Liver (tissue), 9 donors: Measurements from ENCODE around the gene CCM2L. TPM values are rescaled to one million over a fixed set of nuclear protein-coding genes. Genes with fewer than 3 reads are reported as not detected.

Experiments
- DNase-seq: peaks from one replicate; pipeline ENCODE4 v3.0.0-alpha.2; 2017; ENCODE audit warnings: low spot score
- H3K27ac ChIP-seq, 2 donors: one replicate each; pipeline ENCODE4 v1.7.0; 2013; ENCODE audit warnings: inconsistent platforms in 2 of 2, low read length in 2 of 2, control low read depth in 1 of 2, low read depth in 1 of 2, mild to moderate bottlenecking in 1 of 2
- H3K27me3 ChIP-seq, 4 donors: one replicate each; pipeline versions ENCODE4 v1.6.1 to v1.7.0; 2013; ENCODE audit warnings: low read length in 3 of 4, inconsistent platforms in 1 of 4, mild to moderate bottlenecking in 1 of 4, moderate library complexity in 1 of 4; ENCODE audit not compliant: control insufficient read depth in 4 of 4, insufficient read depth in 4 of 4
- H3K36me3 ChIP-seq, 4 donors: one replicate each; pipeline versions ENCODE4 v1.6.1 to v1.7.0; 2013; ENCODE audit warnings: low read length in 3 of 4, mild to moderate bottlenecking in 3 of 4, low read depth in 1 of 4, moderate library complexity in 1 of 4; ENCODE audit not compliant: control insufficient read depth in 4 of 4, insufficient read depth in 3 of 4
- H3K4me1 ChIP-seq, 4 donors: one replicate each; pipeline versions ENCODE4 v1.6.1 to v1.7.0; 2013; ENCODE audit warnings: low read length in 3 of 4, mild to moderate bottlenecking in 3 of 4, moderate library complexity in 1 of 4; ENCODE audit not compliant: control insufficient read depth in 4 of 4, insufficient read depth in 4 of 4
- H3K4me3 ChIP-seq, 3 donors: one replicate each; pipeline versions ENCODE4 v1.6.1 to v1.7.0; 2013; ENCODE audit warnings: low read length in 3 of 3, control low read depth in 1 of 3, low read depth in 1 of 3, mild to moderate bottlenecking in 1 of 3
- H3K9ac ChIP-seq, 2 donors: one replicate each; pipeline ENCODE4 v1.7.0; 2013; ENCODE audit warnings: low read length in 2 of 2, mild to moderate bottlenecking in 2 of 2, moderate library complexity in 2 of 2, control low read depth in 1 of 2, low read depth in 1 of 2
- H3K9me3 ChIP-seq, 4 donors: one replicate each; pipeline versions ENCODE4 v1.6.1 to v1.7.0; 2013; ENCODE audit warnings: low read length in 3 of 4; ENCODE audit not compliant: control insufficient read depth in 4 of 4
- FOXA2 ChIP-seq: IDR thresholded peaks from 2 replicates; pipeline ENCODE4 v1.6.1; 2016; ENCODE audit warnings: antibody characterized with exemption
- GABPA ChIP-seq, 2 donors: IDR thresholded peaks in 1 of 2; conservative IDR thresholded peaks in 1 of 2; 2 replicates each; pipeline ENCODE4 v1.6.1; 2016; ENCODE audit warnings: antibody characterized with exemption in 2 of 2, mild to moderate bottlenecking in 1 of 2, moderate library complexity in 1 of 2
- HNF4G ChIP-seq: IDR thresholded peaks from 2 replicates; pipeline ENCODE4 v1.6.1; 2016; ENCODE audit warnings: antibody characterized with exemption
- JUND ChIP-seq, 2 donors: IDR thresholded peaks; 2 replicates each; pipeline ENCODE4 v1.6.1; 2016; ENCODE audit warnings: antibody characterized with exemption in 2 of 2
- RAD21 ChIP-seq, 2 donors: IDR thresholded peaks; 2 replicates each; pipeline ENCODE4 v1.6.1; 2016; ENCODE audit warnings: antibody characterized with exemption in 2 of 2, mild to moderate bottlenecking in 2 of 2
- RXRA ChIP-seq, 2 donors: IDR thresholded peaks; 2 replicates each; pipeline ENCODE4 v1.6.1; 2017 to 2018; ENCODE audit warnings: antibody characterized with exemption in 2 of 2, mild to moderate bottlenecking in 1 of 2
- YY1 ChIP-seq: IDR thresholded peaks from 2 replicates; pipeline ENCODE4 v1.6.1; 2016; ENCODE audit warnings: antibody characterized with exemption, mild to moderate bottlenecking
- WGBS: extraction: QIAGEN DNeasy Blood & Tissue Kit; methylation state at CpG from one replicate; pipeline ENCODE4 v1.1.7; 2013; 5-methylcytosine and 5-hydroxymethylcytosine counted together
- polyA plus RNA-seq, 2 donors: library from polyadenylated mRNA; stranded (reverse) in 1 of 2; unstranded in 1 of 2; fragments of 200-250 nt in 1 of 2; fragments of >200 nt in 1 of 2; fragmentation: Nextera tagmentation in 1 of 2; extraction: Ambion mirVana in 1 of 2; gene quantifications; one replicate each; pipeline versions ENCODE4 v1.2.1 to v1.2.3, GENCODE V29; 2013 to 2015
- total RNA-seq, 2 donors: library from RNA; depleted of rRNA; stranded (reverse); fragments of >200 nt; gene quantifications; one replicate each; pipeline ENCODE4 v1.2.3, GENCODE V29; 2014
- TF ChIP-seq, protein P1 (sequence below): IDR thresholded peaks from 2 replicates; pipeline ENCODE4 v1.6.1; 2016; ENCODE audit warnings: antibody characterized with exemption
- TF ChIP-seq, protein P2 (sequence below): IDR thresholded peaks from 2 replicates; pipeline ENCODE4 v1.6.1; 2016; ENCODE audit warnings: antibody characterized with exemption
- TF ChIP-seq, protein P3 (sequence below): fragments of 150-350 bp; IDR thresholded peaks from 2 replicates; pipeline ENCODE4 v1.5.1; 2017; ENCODE audit warnings: improper control_type of control experiment, low read depth, low read length; ENCODE audit not compliant: missing input control
- TF ChIP-seq, protein P4 (sequence below): IDR thresholded peaks from 2 replicates; pipeline ENCODE4 v1.6.1; 2016; ENCODE audit warnings: antibody characterized with exemption
- donor health status: healthy.
- donor health status: healthy.
- donor health status: healthy.
- donor health status: healthy.
- donor health status: healthy.

CCM2L gene
- total and polyA plus RNA-seq, 4 donors, result 0.31 to 2.1 (median 1.2) TPM

DNA sequence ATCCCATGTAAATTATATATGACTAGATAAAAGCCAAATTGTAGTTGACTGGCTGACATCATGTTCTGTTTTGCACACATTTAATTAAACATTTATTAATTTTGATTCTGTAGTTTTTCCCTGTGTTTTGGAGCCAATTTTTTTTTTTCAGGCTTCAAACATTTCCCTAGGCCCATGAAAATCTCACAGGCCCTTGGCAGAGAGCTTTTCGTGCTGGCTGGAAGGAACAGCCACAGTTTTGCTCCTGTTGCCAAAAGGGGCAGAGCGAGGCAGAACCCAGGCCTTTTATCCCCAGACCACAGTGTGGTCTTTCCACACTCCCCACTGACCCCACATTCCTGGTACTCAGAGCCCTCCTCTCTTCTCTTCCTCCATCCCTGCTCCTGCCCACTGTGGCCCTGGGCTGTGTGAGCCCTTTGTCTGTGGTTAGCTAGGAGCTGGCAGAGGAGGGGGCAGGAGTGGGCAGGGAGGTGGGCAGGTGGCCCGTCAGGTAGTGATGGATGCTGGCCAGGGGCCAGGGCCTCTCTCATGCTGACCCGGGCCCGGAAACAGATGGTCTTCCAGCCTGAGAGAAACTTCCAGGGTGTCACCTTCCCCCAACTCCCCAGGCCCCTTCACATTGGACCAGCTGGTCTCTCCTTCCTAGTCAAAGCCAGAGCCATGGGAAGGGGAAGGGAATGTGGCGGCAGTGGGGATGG is 19.4 kb upstream of the CCM2L start:
- Histone ChIP-seq H3K27ac (no peak overlapping the region), H3K27me3 (peaks cover 0 to 2% (median 0%) of the 10 kb centered on the region in 4 donors), H3K36me3 (no peaks in the 10 kb centered on the region), H3K4me1 (peaks cover 0 to 2% (median 0%) of the 10 kb centered on the region in 4 donors), H3K9ac (no peak overlapping the region), H3K9me3 (no peaks in the 10 kb centered on the region), H3K4me3 (no peak overlapping the region)
- TF ChIP-seq RXRA (IDR thresholded peaks at IDR 0.05) (no peak), RAD21 (IDR thresholded peaks at IDR 0.05) (no peak), GABPA (IDR thresholded peaks at IDR 0.05 in 1 of 2, conservative IDR thresholded peaks at IDR 0.05 in 1 of 2) (no peak), JUND (IDR thresholded peaks at IDR 0.05) (no peak), YY1 (no peak), HNF4G (no peak)
- TF ChIP-seq, protein P1, sequence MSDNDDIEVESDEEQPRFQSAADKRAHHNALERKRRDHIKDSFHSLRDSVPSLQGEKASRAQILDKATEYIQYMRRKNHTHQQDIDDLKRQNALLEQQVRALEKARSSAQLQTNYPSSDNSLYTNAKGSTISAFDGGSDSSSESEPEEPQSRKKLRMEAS, result no peak
- TF ChIP-seq, protein P2, sequence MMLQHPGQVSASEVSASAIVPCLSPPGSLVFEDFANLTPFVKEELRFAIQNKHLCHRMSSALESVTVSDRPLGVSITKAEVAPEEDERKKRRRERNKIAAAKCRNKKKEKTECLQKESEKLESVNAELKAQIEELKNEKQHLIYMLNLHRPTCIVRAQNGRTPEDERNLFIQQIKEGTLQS, result no peak
- TF ChIP-seq, protein P3, sequence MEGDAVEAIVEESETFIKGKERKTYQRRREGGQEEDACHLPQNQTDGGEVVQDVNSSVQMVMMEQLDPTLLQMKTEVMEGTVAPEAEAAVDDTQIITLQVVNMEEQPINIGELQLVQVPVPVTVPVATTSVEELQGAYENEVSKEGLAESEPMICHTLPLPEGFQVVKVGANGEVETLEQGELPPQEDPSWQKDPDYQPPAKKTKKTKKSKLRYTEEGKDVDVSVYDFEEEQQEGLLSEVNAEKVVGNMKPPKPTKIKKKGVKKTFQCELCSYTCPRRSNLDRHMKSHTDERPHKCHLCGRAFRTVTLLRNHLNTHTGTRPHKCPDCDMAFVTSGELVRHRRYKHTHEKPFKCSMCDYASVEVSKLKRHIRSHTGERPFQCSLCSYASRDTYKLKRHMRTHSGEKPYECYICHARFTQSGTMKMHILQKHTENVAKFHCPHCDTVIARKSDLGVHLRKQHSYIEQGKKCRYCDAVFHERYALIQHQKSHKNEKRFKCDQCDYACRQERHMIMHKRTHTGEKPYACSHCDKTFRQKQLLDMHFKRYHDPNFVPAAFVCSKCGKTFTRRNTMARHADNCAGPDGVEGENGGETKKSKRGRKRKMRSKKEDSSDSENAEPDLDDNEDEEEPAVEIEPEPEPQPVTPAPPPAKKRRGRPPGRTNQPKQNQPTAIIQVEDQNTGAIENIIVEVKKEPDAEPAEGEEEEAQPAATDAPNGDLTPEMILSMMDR, result no peak
- WGBS, result 76% methylated on average over 6 of the region's 6 CpGs
- no peak for DNase-seq

DNA sequence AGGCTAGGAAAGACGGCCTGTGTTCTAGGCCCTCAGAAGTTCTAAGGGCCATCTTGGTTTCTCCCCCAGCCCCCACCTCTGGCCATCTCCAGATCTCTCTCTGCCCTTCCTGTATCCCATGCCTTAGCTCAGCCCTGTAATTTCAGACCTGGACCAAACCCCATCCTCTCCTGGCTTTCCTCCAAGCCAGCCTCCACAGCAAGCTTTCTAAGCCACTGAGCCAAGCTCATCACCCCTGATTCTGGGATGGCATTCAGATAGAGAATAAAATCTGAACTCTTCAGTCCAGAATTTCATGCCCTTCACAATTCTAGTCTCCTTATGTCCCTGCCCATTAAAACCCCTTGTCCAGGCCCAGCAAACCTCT is 18.9 kb upstream of the CCM2L start:
- Histone ChIP-seq H3K9me3 (no peaks in the 10 kb centered on the region), H3K27ac (no peak overlapping the region), H3K4me3 (no peak overlapping the region), H3K4me1 (peaks cover 0 to 2% (median 0%) of the 10 kb centered on the region in 4 donors), H3K9ac (no peak overlapping the region), H3K36me3 (no peaks in the 10 kb centered on the region), H3K27me3 (peaks cover 0 to 2% (median 0%) of the 10 kb centered on the region in 4 donors)
- TF ChIP-seq, protein P4, sequence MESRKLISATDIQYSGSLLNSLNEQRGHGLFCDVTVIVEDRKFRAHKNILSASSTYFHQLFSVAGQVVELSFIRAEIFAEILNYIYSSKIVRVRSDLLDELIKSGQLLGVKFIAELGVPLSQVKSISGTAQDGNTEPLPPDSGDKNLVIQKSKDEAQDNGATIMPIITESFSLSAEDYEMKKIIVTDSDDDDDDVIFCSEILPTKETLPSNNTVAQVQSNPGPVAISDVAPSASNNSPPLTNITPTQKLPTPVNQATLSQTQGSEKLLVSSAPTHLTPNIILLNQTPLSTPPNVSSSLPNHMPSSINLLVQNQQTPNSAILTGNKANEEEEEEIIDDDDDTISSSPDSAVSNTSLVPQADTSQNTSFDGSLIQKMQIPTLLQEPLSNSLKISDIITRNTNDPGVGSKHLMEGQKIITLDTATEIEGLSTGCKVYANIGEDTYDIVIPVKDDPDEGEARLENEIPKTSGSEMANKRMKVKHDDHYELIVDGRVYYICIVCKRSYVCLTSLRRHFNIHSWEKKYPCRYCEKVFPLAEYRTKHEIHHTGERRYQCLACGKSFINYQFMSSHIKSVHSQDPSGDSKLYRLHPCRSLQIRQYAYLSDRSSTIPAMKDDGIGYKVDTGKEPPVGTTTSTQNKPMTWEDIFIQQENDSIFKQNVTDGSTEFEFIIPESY, result no peak
- TF ChIP-seq, protein P3, result no peak
- TF ChIP-seq FOXA2, result no peak
- WGBS, result 88% methylated on average over 1 of the region's 1 CpG
- no peak for DNase-seq
